NCI-H748 (cell line): Measurements from ENCODE around the gene MAN2C1.
"Not testable (repeated sequence)": the region's sequence is repeated elsewhere in the genome, so short reads cannot be mapped to it uniquely, and the experiment has no call there.

Source experiments
- DNase-seq: peaks from one replicate; lab custom pipeline; 2025; ENCODE audit not compliant: unreplicated experiment; lab: John Stamatoyannopoulos, UW

Gene MAN2C1

DNA sequence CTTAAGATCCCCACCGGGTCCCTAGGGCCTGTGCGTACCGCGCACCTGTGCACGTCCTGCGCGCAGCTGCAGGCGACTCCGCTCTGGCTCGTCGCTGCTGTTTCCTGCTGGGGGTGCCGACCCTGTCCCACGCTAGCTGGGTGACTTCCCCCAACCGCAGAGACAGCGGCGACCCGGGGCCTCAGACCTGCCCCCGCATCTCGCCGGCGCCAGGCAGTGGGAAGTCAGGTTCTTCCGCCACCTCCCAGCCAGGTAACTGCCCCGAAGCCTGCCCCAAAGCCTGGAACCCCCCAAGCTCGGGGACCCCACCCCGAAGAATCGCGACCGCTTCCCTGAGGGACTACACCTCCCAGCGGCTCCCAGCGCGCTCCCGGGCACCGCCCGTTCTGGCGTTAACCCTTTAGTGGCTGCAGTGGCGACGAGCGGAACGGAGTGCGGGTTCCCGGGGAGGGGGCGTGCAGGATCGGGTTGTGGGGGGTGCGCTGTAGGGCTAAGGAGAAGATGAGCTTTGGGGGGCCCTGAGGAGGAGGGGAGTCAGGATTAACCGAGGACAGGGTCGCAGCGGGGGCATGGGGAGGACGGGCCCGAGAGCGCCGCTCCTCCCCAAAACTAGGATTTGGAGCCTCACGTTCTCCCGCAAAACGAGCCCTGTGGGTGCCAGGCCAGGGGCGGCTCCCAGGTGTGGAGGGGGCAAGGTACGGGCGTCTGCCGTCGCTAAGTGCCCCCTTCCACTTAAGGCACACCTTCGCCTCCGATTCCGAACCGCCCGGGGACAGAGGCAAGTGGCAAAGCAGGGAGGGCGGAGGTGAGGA is 21.0 kb downstream of the MAN2C1 start:
- DNase-seq: peak; percentile 46

- DNase-seq: no peak
Observed at GRCh38 chr15:75346796-75347221, 21.6 kb downstream of the MAN2C1 start, which contains the start of gene NEIL1. TSS of gene NEIL1 (plus strand) at chr15:75347039. CDS start at chr15:75348906, 1,867 bp downstream.

DNA sequence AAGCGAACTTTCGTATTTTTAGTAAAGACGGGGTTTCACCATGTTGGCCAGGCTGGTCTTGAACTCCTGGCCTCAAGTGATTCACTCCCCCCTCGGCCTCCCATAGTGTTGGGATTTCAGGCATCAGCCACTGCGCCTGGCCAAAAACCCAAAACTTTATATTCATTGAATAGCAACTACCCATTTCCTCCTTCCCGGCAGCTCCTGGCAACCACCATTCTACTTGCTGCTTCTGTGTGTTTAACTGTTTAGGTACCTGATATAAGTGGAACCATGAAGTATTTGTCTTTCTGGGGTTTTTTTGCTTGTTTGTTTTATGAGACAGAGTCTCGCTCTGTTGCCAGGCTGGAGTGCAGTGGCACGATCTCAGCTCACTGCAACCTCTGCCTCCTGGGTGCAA is 24.5 kb downstream of the MAN2C1 start:
- not testable (repeated sequence) for DNase-seq

- no peak for DNase-seq
Observed at GRCh38 chr15:75342221-75342620, 26.2 kb downstream of the MAN2C1 start.

DNA sequence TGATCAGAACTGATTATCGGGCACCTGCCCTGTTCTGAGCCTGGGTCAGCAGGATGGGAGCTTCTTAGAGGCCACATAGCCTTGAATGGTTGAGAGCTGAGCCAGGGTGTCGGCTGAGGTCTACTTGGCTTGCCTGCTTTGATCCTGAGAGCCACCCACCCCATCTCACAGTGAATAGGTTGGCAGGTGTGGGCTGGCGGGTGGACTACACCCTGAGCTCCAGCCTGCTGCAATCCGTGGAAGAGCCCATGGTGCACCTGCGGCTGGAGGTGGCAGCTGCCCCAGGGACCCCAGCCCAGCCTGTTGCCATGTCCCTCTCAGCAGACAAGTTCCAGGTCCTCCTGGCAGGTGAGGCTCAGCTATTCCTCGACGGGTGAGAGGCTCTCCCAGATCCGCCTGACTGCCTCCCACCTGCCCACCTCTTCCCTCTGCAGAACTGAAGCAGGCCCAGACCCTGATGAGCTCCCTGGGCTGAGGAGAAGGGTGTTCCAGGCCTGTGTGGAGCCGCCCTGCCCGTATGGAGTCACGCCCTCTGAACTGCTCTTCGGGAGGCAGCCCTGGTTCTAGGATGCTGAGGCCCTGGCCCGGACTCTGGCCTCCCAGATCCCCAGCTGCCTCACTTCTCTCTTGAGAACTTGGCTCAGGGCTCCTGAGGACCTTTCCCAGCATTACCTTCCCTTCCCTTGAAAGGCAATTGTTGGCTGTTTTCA is 28.7 kb downstream of the MAN2C1 start:
- no peak for DNase-seq

DNA sequence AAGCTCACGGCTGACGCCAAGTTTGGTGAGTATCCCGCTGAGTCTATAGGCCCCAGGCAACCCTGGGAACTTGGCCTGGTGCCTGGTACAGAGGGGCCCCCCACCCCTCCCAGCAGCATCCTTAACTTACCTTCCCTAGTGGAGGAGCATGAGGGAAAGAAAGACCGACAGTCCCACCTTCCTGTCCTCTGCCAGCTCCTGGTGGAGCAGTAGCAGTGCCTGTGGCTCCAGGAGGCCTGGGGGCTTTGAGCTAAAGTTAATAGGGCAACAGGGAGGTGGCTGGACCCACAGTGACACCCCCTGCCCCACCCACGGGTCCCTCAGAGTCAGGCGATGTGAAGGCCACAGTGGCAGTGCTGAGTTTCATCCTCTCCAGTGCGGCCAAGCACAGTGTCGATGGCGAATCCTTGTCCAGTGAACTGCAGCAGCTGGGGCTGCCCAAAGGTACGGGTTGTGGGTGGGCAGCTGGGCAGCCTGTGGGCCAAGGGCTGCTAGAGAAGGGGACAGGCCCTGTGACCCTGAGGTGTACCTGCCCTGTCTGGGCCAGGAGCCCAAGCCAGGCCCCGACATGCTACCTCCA is 29.7 kb downstream of the MAN2C1 start:
- no peak for DNase-seq

GRCh38 chr15:75335705-75336355 is 32.6 kb downstream of the MAN2C1 start, which contains the start of gene COMMD4:
TSS of gene COMMD4 (plus strand) at chr15:75336063. CDS start at chr15:75336090, 27 bp downstream.
- DNase-seq: peak; percentile 96

DNA sequence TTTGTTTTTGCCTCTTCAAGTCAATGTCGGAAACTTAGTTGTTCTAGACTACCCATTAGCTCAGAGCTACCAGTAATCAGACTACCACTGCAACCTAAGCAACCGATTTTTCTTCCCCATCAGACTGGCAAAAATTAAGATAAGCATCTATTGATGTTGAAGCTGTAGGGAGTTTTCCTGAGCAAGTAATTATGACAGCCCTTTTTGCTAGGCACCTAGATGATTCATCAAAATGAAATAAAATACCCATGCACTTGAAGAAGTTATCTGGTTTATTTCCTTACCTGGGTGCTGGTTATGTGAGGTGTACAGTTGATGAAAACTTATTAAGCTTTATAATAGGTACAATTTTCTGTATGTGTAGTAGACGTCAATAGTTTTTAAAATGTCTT is 33.1 kb downstream of the MAN2C1 start:
- no peak for DNase-seq

DNA sequence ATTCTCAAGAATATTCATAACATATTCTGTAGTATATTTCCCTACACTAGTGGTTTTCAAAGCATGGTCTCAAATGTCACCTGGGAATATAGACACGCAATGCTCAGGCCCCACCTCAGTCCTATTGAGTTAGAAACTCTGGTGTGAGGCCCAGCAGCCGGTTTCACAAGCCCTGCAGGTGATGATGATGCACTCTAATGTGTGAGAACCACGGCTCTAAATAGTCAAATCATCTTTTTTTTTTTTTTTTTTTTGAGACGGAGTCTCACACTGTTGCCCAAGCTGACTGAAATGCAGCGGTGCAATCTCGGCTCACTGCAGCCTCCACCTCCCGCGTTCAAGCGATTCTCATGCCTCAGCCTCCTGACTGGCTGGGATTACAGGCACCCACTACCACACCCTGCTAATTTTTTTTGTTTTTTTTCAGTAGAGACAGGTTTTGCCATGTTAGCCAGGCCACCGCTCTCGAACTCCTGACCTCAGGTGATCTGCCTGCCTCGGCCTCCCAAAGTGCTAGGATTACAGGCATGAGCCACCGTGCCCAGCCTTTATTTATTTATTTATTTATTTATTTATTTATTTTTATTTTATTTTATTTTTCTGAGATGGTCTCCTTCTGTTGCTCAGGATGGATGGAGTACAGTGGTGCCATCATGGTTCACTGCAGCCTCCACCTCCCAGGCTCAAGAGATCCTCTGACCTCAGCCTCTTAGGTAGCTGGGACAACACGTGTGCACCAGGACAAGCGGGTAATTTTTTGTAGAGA is 34.6 kb downstream of the MAN2C1 start:
- not testable (repeated sequence) for DNase-seq

- DNase-seq: not testable (repeated sequence)
Observed at GRCh38 chr15:75332093-75332492, 36.3 kb downstream of the MAN2C1 start.

DNA sequence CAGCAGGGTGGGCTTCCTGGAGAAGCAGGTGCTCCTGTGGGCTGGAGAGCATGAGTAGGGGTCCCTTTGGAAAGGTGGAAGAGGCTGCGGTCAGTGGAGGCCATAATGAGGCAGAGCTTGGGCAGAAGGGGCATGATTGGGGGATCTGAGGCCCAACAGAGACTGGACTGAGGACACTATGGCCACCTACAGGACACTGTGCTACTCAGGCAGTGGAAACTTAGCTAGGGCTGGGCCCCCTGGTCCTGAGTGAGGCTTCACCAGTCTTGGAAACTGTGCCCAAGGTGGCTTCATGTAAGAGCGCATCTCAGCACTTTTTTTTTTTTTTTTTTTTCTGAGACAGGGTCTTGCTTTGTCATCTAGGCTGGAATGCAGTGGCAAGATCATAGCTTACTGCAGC is 38.8 kb downstream of the MAN2C1 start:
- DNase-seq: no peak

DNA sequence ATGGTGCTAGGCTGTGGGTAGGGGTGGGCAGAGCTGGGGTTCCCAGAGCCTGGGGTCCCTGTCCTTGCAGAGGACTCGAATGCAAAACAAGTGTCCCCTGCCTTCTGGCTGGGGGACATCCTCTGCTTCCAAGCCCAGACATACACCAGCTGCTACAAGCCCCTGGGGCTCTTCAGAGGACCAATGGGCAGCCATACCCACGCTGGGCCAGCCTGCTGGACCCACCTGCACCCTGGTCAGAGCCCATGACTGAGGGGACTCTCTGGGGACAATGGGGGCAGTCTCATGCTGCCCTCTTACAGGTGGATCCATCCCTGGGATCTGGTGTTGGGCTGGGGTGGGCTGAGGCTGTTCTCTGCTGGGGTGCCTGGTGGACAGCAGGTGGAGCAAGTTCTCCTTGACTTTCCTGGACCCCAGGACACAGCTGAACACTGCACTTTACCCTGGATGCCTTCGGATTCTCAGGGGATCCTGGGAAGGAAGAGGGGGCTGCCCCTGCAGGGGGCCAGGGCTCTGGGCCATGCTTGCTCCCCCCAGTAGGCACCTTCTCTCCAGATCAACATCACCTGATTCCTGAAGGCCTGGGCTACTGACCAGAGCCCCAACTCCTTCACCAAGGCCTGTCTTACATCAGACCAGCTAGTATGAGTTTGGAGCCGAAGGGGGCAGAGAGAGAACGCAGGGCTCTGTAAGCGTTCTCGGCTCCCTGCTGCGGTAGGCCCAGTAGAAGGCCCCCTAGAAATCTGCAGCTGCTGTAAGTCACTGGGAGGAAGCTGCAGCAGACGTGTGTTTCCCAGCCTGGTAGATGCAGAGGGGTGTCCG is 39.7 kb downstream of the MAN2C1 start:
- no peak for DNase-seq

GRCh38 chr15:75327491-75327890 is 40.9 kb downstream of the MAN2C1 start:
- DNase-seq: no peak

GRCh38 chr15:75327005-75327404 is 41.4 kb downstream of the MAN2C1 start:
- DNase-seq: no peak

DNA sequence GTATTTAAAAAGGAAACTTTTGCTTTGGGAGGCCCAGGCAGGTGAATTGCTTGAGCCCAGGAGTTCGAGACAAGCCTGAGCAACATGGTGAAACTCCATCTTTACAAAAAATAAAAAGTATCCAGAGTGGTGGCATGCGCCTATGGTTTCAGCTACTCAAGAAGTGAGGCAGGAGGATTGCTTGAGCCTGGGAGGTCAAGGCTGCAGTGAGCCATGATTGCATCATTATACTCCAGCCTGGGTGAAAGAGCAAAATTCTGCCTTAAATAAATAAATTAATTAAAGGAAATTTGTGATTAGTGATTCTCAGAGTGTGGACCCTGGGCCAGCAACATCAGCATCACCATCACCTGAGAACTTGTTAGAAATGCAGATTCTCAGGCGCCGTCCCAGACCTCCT is 42.5 kb downstream of the MAN2C1 start:
- DNase-seq: no peak

DNA sequence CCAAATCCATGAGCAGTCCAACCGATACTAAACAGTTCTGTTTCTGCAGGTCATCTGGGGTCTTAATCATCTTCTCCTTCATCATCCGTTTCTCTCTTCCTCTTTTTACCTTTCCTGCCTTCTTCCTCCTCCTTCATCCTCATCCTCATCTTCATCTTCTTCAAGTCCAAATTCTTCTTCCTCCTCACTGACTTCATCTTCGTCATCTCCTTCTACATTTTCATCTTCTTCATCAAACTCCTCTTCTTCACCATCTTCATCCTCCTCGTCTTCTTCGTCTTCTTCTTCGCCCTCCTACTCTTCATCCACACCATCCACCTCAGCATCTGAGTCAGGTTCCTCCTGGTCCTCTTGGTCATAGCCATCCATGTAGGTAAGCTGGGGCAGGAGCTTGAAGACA is 46.7 kb downstream of the MAN2C1 start:
- DNase-seq: no peak

GRCh38 chr15:75319231-75319897 is 49.0 kb downstream of the MAN2C1 start:
- DNase-seq: not testable (repeated sequence)

DNA sequence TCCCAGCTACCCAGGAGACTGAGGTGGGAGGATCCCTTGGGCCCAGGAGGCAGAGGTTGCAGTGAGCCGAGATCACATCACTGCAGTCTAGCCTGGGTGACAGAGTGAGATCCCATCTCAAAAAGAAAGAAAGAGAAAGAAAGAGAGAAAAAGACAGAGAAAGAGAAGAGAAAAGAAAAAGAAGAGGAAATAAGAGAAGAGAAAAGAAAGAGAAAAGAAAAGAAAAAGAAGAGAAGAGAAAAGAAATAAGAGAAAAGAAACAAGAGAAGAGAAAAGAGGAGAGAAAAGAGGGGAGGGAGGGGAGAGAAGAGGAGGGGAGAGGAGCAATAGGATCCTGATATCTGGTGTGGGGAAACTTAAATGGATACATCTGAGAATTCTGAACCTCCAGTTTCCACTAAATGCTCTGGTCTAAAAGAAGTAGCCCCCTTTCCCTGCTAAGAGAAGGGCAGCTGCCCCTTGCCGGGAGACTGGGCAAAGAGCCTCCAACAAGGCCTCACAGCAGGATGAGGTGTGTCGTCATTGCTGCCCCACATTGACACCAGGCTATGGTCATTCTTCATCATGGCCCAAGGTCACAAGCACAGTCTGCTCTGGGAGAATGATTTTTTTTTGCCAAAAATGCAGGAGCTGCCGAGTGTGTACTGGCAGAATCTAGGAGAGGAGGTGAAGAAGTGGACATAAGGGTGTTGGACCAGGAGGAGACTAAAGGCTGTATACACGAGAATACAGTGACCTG is 53.7 kb downstream of the MAN2C1 start:
- DNase-seq: no peak
